NCI-H510A (cell line): ENCODE data around the gene TRIM32.
A peak's percentile ranks its signal among the peaks of the same experiment; 100 is the strongest.

Experiments used
- DNase-seq: peaks from one replicate; lab custom pipeline; 2025; lab: John Stamatoyannopoulos, UW

Gene TRIM32

DNA sequence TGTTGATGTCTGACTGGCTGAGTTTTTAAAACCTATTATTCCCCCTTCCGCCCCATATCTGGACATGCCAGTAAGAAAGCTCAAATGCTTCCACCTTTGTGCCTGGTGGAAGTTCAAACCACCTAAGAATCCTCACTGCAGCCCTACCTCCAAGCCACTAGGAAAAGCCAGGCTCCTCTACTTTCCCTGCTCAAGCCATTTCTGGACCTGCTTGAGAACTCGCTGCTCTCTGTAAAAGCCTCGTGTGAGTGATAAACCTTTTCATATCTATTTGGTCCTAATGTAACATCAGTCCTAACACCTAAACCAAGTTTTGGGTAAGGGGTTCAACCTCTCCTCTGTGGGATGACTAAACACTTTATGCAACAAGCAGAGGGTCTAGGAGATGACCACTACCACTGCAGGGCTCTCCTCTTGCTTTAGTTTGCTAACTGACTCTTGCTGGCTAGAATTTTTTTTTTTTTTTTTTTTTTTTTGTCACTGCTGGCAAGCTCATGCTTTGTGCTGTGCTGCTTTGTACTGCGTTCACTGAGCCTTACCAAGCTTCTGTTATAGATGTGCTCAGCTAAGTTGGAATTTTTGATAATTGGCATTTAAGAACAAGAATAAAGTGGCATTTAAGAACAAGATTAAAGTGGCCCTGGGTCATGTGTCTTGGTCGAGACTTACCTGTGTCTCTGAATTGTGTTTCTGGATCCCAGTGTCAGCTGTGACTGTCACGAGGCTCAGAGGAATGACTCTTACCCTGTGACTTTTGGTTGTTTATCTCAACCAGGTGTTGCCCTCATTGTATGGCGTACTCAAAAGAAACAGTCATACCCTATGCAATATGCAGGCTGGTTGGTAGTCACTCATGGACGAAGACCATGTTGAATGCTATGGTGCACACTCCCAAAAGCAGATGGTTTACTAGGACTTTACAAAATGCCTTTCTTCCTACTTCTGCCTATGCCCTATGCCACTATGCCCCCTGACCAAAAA is 19.5 kb downstream of the TRIM32 start:
- DNase-seq: no peak

DNA sequence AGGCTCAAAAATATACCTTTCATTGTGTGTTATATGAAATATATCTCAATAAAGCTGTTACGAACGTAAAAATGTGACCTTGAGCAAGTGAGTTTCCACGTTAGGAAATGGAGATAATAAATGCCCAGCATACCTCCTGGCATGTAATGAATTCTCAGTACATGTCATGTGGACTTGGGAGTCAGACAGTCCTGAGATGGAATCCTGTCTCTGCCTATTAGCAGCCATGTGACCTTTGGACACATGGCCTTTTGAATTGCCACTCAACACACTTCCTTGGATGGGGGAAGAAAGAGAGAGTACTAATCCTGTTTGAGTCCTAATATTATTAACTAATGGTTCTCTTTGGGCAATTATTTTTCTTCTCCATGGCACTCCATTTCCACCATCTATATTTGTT is 25.7 kb downstream of the TRIM32 start:
- DNase-seq: no peak

DNA sequence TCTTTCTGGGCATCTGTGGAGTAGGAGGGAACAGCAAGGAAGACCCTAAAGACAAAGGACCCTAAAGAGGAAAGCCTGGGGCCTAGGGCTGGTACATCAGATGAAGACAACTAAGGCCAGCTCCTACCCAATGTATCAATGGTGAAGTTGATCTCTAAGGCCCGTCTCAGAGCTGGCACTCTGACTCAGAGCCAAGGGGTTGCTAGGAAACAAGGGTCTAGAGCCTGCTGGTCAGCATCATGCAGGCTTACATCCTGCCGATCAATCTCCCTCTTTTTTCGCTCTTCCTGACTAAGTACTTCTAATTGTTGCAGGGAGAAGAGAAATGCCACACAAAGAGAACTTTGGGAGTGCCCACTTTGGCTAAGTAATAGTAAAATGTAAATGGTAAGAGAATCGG is 26.2 kb downstream of the TRIM32 start:
- DNase-seq: peak; percentile 2

DNA sequence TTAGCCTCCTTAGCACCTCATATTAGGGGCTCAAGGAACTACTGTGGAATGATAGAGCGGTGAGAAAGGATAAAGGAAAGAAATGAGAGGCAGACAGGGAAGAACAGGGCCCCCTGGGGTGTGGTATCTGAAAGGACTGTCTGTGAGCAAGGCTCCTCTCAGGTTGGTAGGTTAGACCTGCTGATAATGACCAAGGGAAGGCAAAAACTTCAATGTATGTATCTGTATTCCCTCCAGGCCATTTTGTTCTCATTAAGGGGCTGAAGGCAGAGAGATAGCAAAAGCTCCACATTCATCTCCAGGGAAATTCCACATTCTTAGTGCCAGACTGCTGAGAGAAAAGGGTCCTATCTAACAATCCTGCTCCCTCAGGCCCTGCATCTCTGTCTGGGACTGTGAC is 28.6 kb downstream of the TRIM32 start:
- DNase-seq: no peak

DNA sequence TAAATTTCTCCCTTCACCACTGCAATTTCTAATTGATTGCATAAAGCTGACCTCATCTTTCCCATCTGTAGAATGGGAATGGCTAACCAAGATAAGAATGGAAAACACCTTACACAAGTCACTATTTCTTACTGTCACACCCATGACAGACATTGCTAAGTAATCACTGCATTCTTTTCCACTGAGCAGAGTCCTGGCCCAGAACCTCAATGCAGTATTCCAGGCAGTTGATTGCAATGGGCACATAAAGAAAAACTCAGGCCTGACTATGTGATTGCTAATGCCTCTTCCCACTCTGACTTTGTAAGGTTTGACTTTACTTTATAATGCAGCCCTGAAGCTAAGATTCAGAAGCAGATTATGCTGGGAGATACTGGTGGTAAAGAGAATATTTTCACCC is 29.3 kb downstream of the TRIM32 start:
- no peak for DNase-seq

DNA sequence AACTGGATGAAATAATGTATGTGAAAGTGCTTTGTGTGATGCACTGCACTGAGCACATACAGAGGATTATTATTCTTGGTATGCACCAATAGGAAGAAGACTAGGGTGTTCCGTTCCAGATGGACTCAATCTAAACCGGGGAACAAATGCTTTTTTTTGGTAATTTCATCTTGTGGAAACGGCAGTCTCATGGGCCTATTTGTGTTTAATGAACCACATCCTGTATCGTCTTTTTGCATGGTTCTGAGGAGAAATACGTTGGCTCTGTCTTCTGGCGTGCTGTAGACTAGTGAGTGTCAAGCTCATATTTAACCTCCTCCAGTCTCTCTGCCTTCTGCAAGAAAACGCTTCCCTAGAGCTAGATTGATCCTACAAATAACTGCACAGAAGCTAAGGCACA is 30.0 kb downstream of the TRIM32 start:
- DNase-seq: no peak

DNA sequence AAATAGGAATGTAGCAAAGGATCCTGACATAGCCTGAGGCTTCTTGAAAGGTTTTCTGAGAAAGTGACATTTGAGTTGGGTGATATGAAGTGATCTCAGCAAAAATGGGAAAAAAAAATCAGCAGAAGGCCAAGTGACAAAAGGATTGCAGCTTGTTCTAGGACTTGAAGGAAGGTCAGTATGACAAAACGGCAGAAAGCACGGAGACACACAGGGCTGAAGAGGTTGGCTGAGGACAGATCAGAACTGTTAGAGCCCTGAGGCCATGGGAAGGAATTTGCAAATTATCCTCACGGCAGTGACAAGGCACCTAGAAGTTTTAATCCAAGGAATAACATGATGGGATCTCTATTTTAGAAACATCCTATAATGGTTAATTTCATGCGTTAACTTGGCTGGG is 31.0 kb downstream of the TRIM32 start:
- DNase-seq: no peak

DNA sequence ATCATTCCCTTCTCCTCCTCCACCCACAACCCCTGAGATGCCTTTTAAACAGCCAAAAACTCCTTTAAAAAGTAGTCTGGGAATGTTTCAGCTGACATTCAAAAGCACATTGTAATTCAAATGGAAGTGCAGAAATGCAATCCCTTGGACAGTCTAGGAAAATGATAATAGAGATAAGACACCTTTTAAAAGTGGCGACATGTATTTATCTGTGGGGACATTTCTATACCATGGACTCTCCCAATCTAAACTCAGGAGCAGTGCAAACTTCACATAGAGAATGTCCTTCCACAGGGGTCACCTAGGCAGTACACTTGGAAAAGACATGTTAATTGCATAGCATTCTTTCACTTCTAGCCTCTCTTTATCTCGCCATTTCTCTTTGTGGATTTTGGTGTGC is 33.0 kb downstream of the TRIM32 start:
- DNase-seq: no peak

DNA sequence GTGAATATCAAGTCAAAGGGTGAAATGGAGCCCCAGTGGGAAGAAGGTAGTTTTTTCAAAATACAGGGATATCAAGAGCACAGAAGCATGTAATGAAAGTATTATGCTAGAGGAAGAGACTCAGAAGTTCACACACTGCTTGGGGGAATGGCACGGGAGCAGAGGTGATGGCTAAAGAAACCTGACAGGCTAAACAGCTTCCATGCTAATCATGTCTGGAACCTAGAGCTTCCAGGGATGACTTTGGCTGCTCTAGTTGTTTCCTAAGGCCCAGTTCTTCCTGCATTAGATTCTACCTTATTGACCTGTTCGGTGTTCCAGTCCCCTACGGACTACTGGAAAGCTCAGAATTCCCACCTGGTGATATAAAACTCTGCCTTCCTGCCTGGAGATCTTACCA is 34.3 kb downstream of the TRIM32 start:
- no peak for DNase-seq

DNA sequence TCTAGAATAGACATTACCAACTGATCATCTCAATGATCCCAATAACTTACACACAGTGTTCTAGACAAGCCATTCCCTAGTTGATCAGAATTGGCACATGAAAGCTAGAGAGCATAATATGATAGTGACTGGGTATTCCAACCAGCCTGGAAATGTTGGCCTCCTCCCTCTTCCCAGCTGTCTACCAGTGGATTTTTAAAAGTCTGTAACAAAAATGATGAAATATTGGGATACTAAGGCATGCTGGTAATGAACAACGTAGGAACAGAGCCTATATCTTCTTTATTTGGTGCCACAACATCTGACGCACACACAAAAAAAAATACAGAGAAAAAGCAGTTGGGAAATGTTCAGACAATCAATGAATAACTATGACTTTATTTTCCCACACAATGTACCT is 34.8 kb downstream of the TRIM32 start:
- DNase-seq: no peak

DNA sequence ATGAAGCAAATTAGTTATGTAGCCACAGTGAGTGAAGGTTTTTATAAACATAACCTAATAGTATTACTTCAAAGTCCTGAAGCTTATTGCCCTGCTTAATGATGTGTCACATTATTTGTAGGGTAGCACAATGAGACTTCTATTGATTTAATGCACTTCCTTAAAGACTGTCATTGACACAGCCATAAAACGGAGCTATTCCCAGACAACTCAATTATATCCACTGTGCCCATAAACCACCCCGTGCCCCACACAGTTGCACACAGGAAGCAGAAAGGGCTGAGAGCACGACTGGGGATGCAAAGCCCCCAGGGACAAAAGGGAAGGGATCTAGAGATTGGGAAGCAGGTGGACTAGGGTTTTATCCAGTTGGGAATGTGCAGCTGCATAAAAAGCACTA is 37.0 kb downstream of the TRIM32 start:
- DNase-seq: no peak

DNA sequence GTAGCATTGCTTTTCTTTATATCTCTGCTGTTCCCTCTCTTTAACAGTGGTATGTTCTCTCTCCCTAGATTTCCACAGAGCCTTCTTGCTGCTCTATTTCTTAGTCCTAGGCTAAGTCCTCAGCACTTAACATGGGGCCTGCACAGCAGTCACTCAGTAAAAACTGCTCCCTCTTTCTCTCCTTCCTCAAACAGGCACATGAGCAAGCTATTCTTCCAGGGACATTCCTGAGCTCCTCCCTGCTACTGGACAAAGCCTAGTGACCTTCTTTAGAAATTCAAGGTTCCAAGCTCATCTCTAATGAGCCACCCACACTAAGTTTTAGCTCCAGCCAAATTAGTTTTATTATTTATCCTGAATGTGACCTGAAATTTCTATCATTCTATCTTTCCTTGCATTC is 39.5 kb downstream of the TRIM32 start:
- no peak for DNase-seq

DNA sequence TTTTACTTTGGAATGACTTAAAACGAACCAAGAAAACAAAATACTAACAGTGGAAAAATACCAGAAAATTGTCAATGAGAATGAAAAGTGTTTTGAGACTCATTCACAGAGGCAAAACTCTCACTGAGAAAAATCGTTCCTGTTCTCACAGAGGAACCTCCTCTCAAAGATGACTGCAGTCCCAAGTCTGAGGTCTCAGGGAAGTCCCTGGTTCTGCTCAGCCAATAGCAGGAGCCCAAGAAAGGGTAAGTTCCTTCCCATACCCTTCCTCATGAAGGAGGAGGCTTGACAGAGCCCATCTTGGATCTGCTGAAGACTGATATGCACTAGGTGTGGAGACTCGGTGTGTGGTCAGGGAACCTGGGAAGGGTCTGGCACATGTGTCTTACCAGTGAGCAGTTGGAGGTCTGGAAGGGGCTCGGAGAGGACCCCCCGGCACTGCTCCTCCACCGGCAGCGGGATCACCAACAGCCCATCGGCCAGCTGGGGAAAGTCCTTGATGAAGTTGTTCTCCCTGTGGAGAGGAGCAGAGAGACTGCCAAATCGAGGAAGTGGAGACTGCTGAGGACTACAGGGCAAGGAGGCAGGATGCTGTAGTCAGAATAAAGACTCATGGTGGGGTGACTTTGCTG is 46.0 kb downstream of the TRIM32 start:
- DNase-seq: no peak

DNA sequence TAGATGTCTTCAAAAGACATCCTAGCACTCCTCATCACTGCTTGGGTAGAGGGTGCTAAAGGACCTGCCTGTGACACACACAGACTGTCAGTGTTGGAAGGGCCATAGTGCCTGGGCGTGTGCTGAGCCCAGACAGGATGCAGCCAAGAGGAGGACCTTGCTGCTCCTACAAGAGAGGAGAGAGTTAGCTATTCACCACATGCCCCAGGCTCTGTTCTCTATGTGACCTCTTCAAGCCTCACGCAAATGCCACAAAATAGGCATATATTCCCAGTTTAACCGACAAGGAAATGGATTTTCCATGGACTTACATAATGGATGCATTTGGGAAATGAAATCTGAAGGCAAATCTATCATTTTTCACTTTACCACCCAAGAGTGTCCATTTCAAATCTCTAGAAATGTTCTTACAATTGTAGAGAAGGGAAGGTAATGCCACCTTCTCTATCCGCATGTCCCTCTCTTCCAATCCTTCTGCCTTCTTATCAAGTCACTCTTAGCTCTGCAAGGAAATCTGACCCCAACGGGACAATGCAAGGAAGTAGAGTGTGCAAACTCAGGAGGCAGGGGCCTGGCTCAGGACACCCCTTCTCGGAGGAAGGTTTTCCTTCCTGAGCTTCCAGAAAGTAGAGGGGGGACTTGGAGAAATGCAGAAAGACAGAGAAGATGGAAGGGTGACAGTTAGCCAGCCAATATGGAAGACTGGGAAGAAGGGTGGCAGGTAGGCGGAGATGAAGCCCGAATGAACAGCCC is 49.5 kb downstream of the TRIM32 start:
- DNase-seq: no peak

DNA sequence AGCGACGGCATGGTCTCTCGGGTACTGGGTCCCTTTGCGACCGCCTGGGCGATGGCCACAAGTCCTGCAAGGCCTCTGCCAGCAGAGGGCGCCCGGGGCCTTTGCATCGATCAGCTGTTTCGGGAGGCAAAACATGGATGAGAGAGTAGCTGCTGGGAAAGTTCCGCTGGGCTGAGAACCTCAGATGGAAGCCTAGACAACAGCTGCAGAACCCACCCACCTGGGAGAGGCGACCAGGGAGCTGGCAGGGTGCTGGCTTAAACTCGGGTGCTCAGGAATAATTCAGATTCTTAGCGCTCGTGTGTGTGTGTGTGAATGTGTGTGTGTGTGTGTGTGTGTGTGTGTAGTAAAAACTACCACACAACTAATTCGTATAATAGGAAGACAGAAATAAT is 50.0 kb downstream of the TRIM32 start:
- peak; percentile 55 for DNase-seq

DNA sequence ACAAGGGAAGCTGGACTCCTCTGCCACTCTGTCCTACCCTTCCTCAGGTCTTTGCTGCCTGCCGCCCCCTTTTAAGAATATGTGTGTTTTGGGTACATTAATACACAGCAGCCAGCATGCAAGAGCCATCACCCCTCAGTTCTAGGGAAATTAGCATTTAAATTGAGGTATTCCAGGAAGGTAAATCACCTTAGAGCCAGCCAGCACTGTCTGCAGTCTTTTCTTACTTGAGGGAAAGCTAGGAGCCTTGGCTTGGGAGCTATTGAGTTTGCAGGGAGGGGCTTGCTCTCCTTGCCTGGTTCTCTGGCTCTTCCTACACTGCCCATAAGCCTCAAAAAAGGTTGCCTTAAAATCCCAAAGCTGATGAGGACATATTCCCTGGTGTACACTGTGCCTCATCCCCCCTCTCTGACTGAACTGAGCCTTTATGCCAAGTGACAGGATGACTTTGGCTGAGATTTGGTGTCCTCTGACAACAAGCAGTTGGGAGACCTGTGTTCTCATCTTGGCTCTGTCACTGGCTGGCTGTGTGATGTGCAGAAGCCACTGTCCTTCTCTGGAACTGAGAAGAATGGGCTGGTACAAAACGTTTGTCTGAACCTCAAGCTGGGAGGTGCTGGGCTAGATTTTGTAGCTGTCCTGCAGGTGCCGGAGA is 54.1 kb downstream of the TRIM32 start:
- DNase-seq: no peak

DNA sequence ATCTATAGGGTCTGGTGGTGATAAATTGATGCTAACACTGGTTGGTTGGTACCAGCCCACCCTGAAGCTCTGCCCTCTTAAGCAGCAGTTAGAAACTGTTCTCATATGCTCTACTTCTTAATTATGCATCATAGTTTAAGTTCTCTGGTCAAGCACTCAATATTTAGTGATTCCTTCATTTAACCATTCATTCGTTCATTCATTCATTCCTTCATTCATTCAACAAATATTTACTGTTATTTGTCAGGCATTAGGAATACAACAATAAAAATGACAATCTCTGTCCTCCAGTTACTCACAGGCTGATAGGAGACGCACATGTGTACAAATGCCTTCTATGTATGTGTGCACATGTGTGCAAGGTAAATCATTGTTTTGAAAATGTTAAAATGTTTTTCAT is 54.6 kb downstream of the TRIM32 start:
- DNase-seq: no peak

DNA sequence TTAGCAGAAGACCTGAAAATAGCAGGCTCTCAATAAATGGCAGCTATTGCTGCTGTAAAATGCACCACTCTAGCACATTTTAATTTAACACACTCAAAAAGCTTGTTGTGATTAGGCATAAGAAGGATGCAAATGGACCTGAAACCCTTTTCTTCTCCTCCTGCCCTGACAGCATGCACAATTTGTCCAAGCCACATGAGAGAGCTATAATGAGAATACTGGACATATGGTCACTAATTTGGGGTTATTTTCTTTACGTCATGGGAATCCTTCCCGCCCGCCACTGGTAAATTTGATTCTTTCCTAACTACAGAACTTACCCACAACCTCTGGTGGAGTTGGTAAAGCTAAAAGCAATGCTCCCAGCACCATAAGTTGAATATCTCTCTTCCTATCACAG is 62.1 kb downstream of the TRIM32 start:
- DNase-seq: no peak

DNA sequence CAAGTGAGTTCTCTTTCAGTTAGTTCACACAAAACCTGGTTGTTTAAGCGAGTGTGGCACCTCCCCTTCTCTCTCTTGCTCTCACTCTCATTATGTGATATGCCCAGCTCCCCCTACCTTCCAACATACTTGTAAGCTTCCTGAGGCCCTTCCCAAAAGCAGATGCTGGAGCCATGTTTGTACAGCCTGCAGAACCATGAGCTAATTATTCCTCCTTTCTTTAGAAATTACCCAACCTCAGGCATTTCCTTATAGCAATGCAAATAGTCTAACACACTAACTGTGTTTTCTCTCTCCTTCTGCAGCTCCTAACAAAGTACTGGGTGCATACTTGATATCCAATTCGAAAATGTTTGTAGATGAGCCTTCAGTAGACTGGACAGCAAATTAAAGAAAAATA is 62.7 kb downstream of the TRIM32 start:
- DNase-seq: no peak

DNA sequence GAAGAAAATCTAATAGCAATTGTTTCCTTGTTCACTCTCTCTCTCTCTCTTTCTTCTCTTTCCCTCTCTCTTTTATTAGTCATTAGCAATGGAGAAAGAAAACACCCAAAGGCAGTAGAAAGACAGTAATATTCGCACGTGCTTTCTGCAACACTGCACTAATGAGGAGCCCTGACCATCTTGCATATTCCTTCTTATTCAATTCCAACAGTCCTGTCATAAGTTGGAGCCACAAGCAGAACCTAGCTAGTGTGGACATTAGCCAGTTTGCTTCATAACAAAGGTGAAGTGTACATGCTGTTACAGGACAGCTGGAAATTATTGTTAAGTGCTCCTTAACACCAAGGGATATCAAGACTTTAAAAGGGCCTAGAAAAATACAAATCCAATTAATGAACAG is 63.4 kb downstream of the TRIM32 start:
- no peak for DNase-seq
